Ascending aorta (tissue), 2 donors: ENCODE results near the gene TPRG1. TPM values are rescaled to one million over a fixed set of nuclear protein-coding genes. Genes with fewer than 3 reads are reported as not detected.

Experiments used
- DNase-seq, 2 donors: peaks; one replicate each; pipeline ENCODE4 v3.0.0-alpha.2; 2019; ENCODE audit warnings: low spot score in 2 of 2
- H3K27ac ChIP-seq, 2 donors: fragments of 200-600 bp; sonication (generic); one replicate each; pipeline ENCODE4 v1.5.1; 2016 to 2017; ENCODE audit warnings: mild to moderate bottlenecking in 1 of 2
- H3K27me3 ChIP-seq: fragments of 200-600 bp; sonication (generic); one replicate; pipeline ENCODE4 v1.5.1; 2017
- H3K36me3 ChIP-seq, 2 donors: fragments of 200-600 bp; sonication (generic); one replicate each; pipeline ENCODE4 v1.5.1; 2016
- H3K4me1 ChIP-seq, 2 donors: fragments of 200-600 bp; sonication (generic); one replicate each; pipeline ENCODE4 v1.5.1; 2016 to 2017; ENCODE audit warnings: mild to moderate bottlenecking in 1 of 2
- H3K4me3 ChIP-seq, 2 donors: fragments of 200-600 bp; sonication (generic); one replicate each; pipeline ENCODE4 v1.5.1; 2016 to 2017; ENCODE audit warnings: mild to moderate bottlenecking in 1 of 2
- H3K9me3 ChIP-seq, 2 donors: fragments of 200-600 bp; sonication (generic); one replicate each; pipeline ENCODE4 v1.5.1; 2016
- CTCF ChIP-seq, 3 experiments: fragments of 200-600 bp in 2 of 3; fragments of 450-650 bp in 1 of 3; sonication (generic) in 2 of 3; IDR thresholded peaks; one replicate each; pipeline ENCODE4 v1.5.1; 2016 to 2019; ENCODE audit warnings: antibody characterized with exemption in 3 of 3, mild to moderate bottlenecking in 1 of 3, moderate library complexity in 1 of 3
- intact Hi-C: fragments of 100-400 bp; cut with DNase I; formaldehyde crosslinking; loops from one replicate; pipeline ENCODE4 v1.15.1; 2023
- total RNA-seq: library from RNA; depleted of rRNA; stranded (reverse); fragments of >200 nt; gene quantifications from one replicate; pipeline ENCODE4 v1.1.0, GENCODE V29; 2016

The TPRG1 gene
- total RNA-seq, 1 donor from 2014 or later = 6.4 TPM

GRCh38 chr3:189272500-189273119 is 100.8 kb downstream of the TPRG1 start:
- Histone ChIP-seq H3K4me3 (no peak overlapping the region), H3K27ac (no peak overlapping the region), H3K36me3 (no peaks in the 10 kb centered on the region), H3K9me3 (no peaks in the 10 kb centered on the region), H3K27me3 (no peaks in the 10 kb centered on the region), H3K4me1 (no peaks in the 10 kb centered on the region)
- TF ChIP-seq CTCF (IDR thresholded peaks at IDR 0.05) = peak in 1 of 3 experiments; percentile 26
- intact Hi-C loops = no loop called here
- no peak for DNase-seq

DNA sequence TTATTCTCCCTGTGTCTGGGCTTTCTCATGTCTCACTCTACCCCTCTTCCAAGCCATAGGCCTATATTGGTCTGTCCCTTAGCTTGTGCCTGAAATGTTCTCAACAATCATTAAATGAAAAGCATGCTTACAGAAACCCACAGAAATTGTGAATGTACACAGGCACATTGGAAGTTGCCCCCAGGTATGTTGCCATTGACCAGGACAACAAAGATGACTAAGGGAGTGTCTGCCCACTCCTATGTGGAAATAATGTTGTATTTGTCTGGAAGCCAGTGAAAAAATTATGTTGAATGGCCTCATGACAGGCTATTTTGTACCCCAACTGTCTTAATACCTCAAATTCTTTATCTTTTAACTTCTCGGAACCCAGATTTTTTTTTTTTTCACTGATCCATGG is 102.0 kb downstream of the TPRG1 start:
- H3K36me3 ChIP-seq = no peaks in the 10 kb centered on the region
- no peak overlapping the region for H3K4me3 ChIP-seq
- no peak overlapping the region for H3K27ac ChIP-seq
- no peak for TF ChIP-seq CTCF (IDR thresholded peaks at IDR 0.05)
- intact Hi-C loops = no loop called here
- no peaks in the 10 kb centered on the region for H3K9me3 ChIP-seq
- DNase-seq = no peak
- no peaks in the 10 kb centered on the region for H3K4me1 ChIP-seq
- H3K27me3 ChIP-seq = no peaks in the 10 kb centered on the region

DNA sequence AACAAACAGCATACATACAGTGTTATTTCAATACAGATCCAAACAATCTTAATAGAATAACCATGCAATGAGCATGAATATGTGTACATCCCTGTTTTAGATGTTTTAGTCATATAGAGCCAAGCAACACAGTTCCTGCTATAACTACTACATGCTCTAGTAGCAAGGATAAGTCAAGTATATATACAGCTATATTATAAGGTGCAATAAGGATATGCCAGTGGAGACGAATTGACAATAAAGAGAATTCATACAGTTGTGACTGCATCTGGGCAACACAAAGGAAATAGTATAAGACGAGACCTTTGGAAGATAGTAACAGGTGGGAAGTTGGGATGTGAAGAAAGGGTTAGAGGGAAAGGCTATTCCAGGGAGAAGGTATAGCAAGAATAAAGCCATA is 103.4 kb downstream of the TPRG1 start:
- TF ChIP-seq CTCF (IDR thresholded peaks at IDR 0.05) = no peak
- Histone ChIP-seq H3K36me3 (no peaks in the 10 kb centered on the region), H3K27ac (no peak overlapping the region), H3K27me3 (no peaks in the 10 kb centered on the region), H3K9me3 (no peaks in the 10 kb centered on the region), H3K4me1 (no peaks in the 10 kb centered on the region), H3K4me3 (no peak overlapping the region)
- intact Hi-C loops = no loop called here
- DNase-seq = no peak

GRCh38 chr3:189275852-189276251 is 104.1 kb downstream of the TPRG1 start:
- no peak overlapping the region for H3K4me3 ChIP-seq
- no peak overlapping the region for H3K27ac ChIP-seq
- no peaks in the 10 kb centered on the region for H3K9me3 ChIP-seq
- no peak for TF ChIP-seq CTCF (IDR thresholded peaks at IDR 0.05)
- no peaks in the 10 kb centered on the region for H3K4me1 ChIP-seq
- H3K36me3 ChIP-seq = no peaks in the 10 kb centered on the region
- intact Hi-C loops = no loop called here
- H3K27me3 ChIP-seq = no peaks in the 10 kb centered on the region
- no peak for DNase-seq

DNA sequence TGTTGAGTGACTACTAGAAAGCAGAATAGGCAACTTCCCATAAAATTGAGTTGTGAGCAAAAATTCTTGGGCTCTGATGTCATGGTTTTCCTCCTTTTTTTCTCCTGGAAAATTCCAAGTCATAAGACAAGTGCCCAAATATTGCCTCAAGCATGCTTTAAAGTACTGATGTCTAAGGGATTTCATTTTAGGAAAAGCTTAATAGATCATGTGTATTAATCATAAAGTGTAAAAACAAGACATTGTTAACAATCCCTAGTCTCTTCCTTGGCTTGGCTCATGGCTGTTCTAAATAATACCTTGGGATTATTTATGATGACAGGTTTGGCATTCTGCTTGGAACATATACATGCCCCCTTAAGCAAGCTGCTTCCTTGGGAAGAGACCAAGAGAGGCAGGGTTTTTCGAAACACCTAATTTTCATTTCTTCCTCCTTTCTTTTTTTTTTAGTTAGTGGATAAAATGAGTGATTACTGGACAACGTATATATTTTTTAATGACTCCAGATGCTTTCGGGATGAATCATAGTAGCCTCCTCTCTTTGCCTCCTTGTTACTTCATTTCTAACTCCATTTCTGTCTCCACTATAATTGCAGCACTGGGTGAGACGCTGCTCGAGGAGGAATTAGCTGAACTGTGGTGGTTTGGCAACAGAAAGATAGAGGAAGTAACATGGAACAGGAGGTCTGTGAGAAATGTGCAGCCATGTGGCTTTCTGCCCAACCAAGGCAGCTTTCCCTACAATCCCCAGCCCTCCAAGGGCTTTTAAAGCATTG is 104.9 kb downstream of the TPRG1 start:
- Histone ChIP-seq H3K27me3 (no peaks in the 10 kb centered on the region), H3K4me1 (no peaks in the 10 kb centered on the region), H3K27ac (no peak overlapping the region), H3K9me3 (no peaks in the 10 kb centered on the region), H3K36me3 (no peaks in the 10 kb centered on the region), H3K4me3 (no peak overlapping the region)
- DNase-seq = no peak
- TF ChIP-seq CTCF (IDR thresholded peaks at IDR 0.05) = no peak
- intact Hi-C loops = no loop called here
